ENCODE measurements around the gene COL15A1. TPM values are rescaled to one million over a fixed set of nuclear protein-coding genes. Genes with fewer than 3 reads are reported as not detected.

Gene COL15A1
- total RNA-seq, 1 experiment from 2014 or later, result 0.22 TPM

GRCh38 chr9:99103901-99104458 is 160.3 kb downstream of the COL15A1 start (continued):
- TF ChIP-seq NFYB (CRISPR knock-in tag; conservative IDR thresholded peaks at IDR 0.05; ENCODE audit: low read depth) (no peak), CREM (CRISPR knock-in tag; IDR thresholded peaks at IDR 0.05) (no peak), E2F4 (CRISPR knock-in tag; IDR thresholded peaks at IDR 0.05; ENCODE audit: borderline replicate concordance, low read depth) (no peak), MAX (CRISPR knock-in tag; IDR thresholded peaks at IDR 0.05) (no peak), ERG (CRISPR knock-in tag; IDR thresholded peaks at IDR 0.05) (no peak)

- H3K27me3 Mint-ChIP-seq (ENCODE audit: low read depth), result peaks cover 18% of the 10 kb centered on the region
- ATAC-seq (peak; percentile 90), DNase-seq (ENCODE audit: low spot score) (peak; percentile 94)
- peak; percentile 10; the same call in 1 of the 2 replicates for TF ChIP-seq FOXK1 (CRISPR knock-in tag; IDR thresholded peaks at IDR 0.05)
- TF ChIP-seq NFE2L1 (CRISPR knock-in tag; IDR thresholded peaks at IDR 0.05), result 0 out of 2 replicates have a peak, but pooled peaks have one; percentile 17
- TF ChIP-seq ZNF396 (CRISPR knock-in tag; IDR thresholded peaks at IDR 0.05; ENCODE audit: borderline replicate concordance), result no peak
- TF ChIP-seq PRDM15 (CRISPR knock-in tag; IDR thresholded peaks at IDR 0.05), result peak; percentile 21; the same call in 1 of the 2 replicates
- no peak for TF ChIP-seq USF2 (CRISPR knock-in tag; IDR thresholded peaks at IDR 0.05)
- TF ChIP-seq SP1 (CRISPR knock-in tag; conservative IDR thresholded peaks at IDR 0.05), result peak; percentile 70
- peak; percentile 48; the same call in 1 of the 2 replicates for TF ChIP-seq E2F5 (CRISPR knock-in tag; IDR thresholded peaks at IDR 0.05)
- no peak for TF ChIP-seq RORB (CRISPR knock-in tag; IDR thresholded peaks at IDR 0.05)
- no peak for TF ChIP-seq ZNF423 (CRISPR knock-in tag; IDR thresholded peaks at IDR 0.05)
- no peak for TF ChIP-seq GABPB1 (CRISPR knock-in tag; IDR thresholded peaks at IDR 0.05)
- 0 out of 2 replicates have a peak, but pooled peaks have one; percentile 21 for TF ChIP-seq NFYB (CRISPR knock-in tag; conservative IDR thresholded peaks at IDR 0.05; ENCODE audit: low read depth)
- TF ChIP-seq TEAD1 (CRISPR knock-in tag; IDR thresholded peaks at IDR 0.05), result peak; percentile 19; the same call in 1 of the 2 replicates
- 0 out of 2 replicates have a peak, but pooled peaks have one; percentile 48 for TF ChIP-seq MAX (CRISPR knock-in tag; IDR thresholded peaks at IDR 0.05)
- no peak for TF ChIP-seq USF1 (CRISPR knock-in tag; IDR thresholded peaks at IDR 0.05)
- POLR2A ChIA-PET, result interaction anchor here (0.6 to 1.8 kb wide), 2 partner anchors 10 to 106 kb away, joined by 3 to 5 read pairs; no protein-coding TSS in a partner anchor
- H3K9me3 Mint-ChIP-seq, result peaks cover 4% of the 10 kb centered on the region; the same call in 1 of the 2 replicates
- CTCF ChIA-PET, result interaction anchor here (0.7 to 2.3 kb wide), 7 partner anchors 35 to 313 kb away, joined by 3 to 7 read pairs (median 4); partner anchors contain the start of gene COL15A1
- H3K4me3 Mint-ChIP-seq, result peak within 1 kb of the TSS; percentile 88
- peaks cover 42% of the 10 kb centered on the region for H3K4me1 Mint-ChIP-seq
- H3K36me3 Mint-ChIP-seq, result no peaks in the 10 kb centered on the region
- H3K27ac Mint-ChIP-seq, result peak within 1 kb of the TSS; percentile 83
Measured at GRCh38 chr9:99104459-99105151, 160.9 kb downstream of the COL15A1 start, which contains the start of gene TGFBR1. Gene TGFBR1 (plus strand): TSS chr9:99105113. CDS start chr9:99105206, 93 bp downstream.

All from WTC11 (cell line).